Stimulated activated CD4-positive, alpha-beta T cell treated with anti-CD3 and anti-CD28 coated beads, Interleukin-15, amount 100 ng/mL, for 48 hours (primary cell): ENCODE data around the gene MTMR1.

ENCODE experiments used
- DNase-seq, 2 donors: peaks; one replicate each; pipeline ENCODE4 v3.0.0-alpha.2; 2020; ENCODE audit warnings: low read depth in 2 of 2

The MTMR1 gene

GRCh38 chrX:150762258-150763165 is 69.3 kb downstream of the MTMR1 start:
- DNase-seq: no peak

GRCh38 chrX:150763303-150763797 is 70.2 kb downstream of the MTMR1 start:
- no peak for DNase-seq

- no peak for DNase-seq
These were observed 70.6 kb downstream of the MTMR1 start for GRCh38 chrX:150763810-150764209.

- DNase-seq: no peak
These were observed 72.0 kb downstream of the MTMR1 start for GRCh38 chrX:150765237-150765636.

- no peak for DNase-seq
These were observed 72.7 kb downstream of the MTMR1 start for GRCh38 chrX:150765782-150766350.

- no peak for DNase-seq
These were observed 73.3 kb downstream of the MTMR1 start for GRCh38 chrX:150766351-150767044.

GRCh38 chrX:150767045-150767395 is 73.8 kb downstream of the MTMR1 start:
- no peak for DNase-seq

- DNase-seq: no peak
These were observed 74.4 kb downstream of the MTMR1 start for GRCh38 chrX:150767475-150768131.

- no peak for DNase-seq
These were observed 74.9 kb downstream of the MTMR1 start for GRCh38 chrX:150768132-150768485.

- DNase-seq: no peak
These were observed 75.5 kb downstream of the MTMR1 start for GRCh38 chrX:150768580-150769190.

GRCh38 chrX:150769408-150769807 is 76.2 kb downstream of the MTMR1 start:
- no peak for DNase-seq

GRCh38 chrX:150770623-150771022 is 77.4 kb downstream of the MTMR1 start:
- no peak for DNase-seq

GRCh38 chrX:150771116-150771515 is 77.9 kb downstream of the MTMR1 start:
- no peak for DNase-seq

GRCh38 chrX:150772150-150772970 is 79.2 kb downstream of the MTMR1 start:
- DNase-seq: peak; percentile 64 to 73

GRCh38 chrX:150773117-150773516 is 79.9 kb downstream of the MTMR1 start:
- DNase-seq: no peak

GRCh38 chrX:150773634-150774033 is 80.4 kb downstream of the MTMR1 start:
- no peak for DNase-seq

- no peak for DNase-seq
These were observed 81.8 kb downstream of the MTMR1 start for GRCh38 chrX:150774798-150775568.

GRCh38 chrX:150775569-150776350 is 82.6 kb downstream of the MTMR1 start:
- DNase-seq: no peak

- DNase-seq: no peak
These were observed 84.3 kb downstream of the MTMR1 start for GRCh38 chrX:150777328-150777992.
